TTC549 (cell line): ENCODE measurements around the gene BCL3.
"Not testable (repeated sequence)": the region's sequence is repeated elsewhere in the genome, so short reads cannot be mapped to it uniquely, and the experiment has no call there.

ENCODE experiments used
- FAIRE-seq: peaks from 2 replicates; lab custom pipeline; 2012; peaks lifted over from hg19 to GRCh38; lab: Jason Lieb, UNC

Gene BCL3

GRCh38 chr19:44748426-44749254 lies at the start of gene BCL3:
Gene BCL3, plus strand, starts transcription at chr19:44748708. Its CDS starts 83 bp downstream, at chr19:44748791.
- FAIRE-seq: no peak

DNA sequence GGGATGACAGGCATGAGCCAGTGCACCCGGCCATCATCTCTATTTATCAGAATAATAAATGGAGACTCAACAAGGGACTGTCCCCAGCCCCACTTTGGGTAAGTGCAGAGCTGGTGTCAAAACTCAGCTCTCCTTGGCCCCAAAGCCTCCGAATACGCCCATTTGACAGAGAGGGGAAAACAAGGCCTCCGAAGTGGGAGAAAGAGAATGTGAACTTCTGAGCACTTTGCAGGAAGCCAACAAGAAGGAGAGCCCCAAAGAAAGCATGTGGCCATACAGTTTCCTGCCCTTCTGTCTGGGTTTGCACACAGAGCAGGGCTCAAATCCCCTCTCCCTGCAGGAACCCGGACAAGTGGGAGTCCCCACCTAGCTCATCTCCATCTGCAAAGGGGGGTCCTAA lies 48.0 kb upstream of the BCL3 start:
- no peak for FAIRE-seq

GRCh38 chr19:44701228-44701627 lies 47.3 kb upstream of the BCL3 start:
- FAIRE-seq: no peak

- no peak for FAIRE-seq
Measured at GRCh38 chr19:44702551-44703176, 45.8 kb upstream of the BCL3 start.

DNA sequence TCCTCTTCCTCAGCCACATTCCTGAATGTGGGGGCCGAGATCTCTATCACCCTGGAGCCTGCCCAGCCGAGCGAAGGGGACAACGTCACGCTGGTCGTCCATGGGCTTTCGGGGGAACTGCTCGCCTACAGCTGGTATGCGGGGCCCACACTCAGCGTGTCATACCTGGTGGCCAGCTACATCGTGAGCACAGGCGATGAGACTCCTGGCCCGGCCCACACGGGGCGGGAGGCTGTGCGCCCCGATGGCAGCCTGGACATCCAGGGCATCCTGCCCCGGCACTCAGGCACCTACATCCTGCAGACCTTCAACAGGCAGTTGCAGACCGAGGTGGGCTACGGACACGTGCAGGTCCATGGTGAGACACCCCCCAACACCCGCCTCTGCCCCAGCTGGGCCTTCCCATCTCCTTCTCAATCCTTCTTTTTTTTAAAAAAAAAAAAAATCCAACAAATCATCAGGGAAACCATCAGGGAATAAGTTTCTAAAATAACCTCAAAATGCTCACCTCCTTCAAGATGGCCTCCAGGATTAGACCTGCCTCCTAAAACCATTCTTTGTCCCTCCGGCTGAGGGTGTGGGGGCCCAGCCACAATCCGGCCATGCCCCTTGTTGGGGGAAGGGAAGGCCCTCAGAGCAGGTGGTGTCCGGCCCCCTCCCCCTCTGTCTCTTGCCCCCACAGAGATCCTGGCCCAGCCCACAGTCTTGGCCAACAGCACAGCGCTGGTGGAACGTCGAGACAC lies 45.0 kb upstream of the BCL3 start:
- FAIRE-seq: no peak

GRCh38 chr19:44704982-44705381 lies 43.5 kb upstream of the BCL3 start:
- no peak for FAIRE-seq

- no peak for FAIRE-seq
Measured at GRCh38 chr19:44705502-44706010, 43.0 kb upstream of the BCL3 start.

DNA sequence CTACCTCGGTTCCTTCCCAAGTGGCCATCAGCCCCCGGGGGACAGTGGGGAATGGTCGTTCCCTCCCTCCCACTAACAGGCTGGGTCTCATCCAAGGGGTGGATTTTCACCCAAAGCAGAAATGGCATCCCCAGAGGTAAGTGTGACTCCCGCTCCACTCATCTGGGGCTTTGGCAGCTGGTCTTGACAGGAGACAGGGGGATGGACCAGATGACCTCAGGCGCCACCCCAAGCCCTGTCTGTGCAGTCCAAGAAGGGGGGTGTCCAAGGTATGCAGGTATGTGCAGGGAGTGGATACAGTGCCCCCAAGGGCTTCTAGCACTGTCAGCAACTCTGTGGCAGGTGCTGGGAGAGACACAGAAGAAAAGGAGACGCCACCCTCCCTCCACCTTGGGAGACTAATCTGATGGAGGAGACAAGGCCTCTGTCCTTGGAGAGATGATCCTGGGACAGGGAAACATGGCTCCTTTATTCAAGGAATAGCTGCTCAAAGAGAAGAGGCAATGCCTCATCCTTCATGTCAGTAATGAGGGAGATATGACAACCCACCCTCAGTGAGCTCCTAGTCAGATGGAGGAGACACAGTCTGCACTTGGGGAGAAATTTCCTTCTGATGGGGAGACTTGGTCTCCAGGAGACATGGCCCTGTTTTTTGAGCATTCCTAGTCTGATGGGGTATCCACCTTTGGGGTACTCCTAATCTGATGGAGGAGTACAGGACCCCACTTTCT lies 41.8 kb upstream of the BCL3 start:
- no peak for FAIRE-seq

GRCh38 chr19:44707794-44708193 lies 40.7 kb upstream of the BCL3 start:
- no peak for FAIRE-seq

GRCh38 chr19:44708940-44709339 lies 39.6 kb upstream of the BCL3 start:
- FAIRE-seq: no peak

DNA sequence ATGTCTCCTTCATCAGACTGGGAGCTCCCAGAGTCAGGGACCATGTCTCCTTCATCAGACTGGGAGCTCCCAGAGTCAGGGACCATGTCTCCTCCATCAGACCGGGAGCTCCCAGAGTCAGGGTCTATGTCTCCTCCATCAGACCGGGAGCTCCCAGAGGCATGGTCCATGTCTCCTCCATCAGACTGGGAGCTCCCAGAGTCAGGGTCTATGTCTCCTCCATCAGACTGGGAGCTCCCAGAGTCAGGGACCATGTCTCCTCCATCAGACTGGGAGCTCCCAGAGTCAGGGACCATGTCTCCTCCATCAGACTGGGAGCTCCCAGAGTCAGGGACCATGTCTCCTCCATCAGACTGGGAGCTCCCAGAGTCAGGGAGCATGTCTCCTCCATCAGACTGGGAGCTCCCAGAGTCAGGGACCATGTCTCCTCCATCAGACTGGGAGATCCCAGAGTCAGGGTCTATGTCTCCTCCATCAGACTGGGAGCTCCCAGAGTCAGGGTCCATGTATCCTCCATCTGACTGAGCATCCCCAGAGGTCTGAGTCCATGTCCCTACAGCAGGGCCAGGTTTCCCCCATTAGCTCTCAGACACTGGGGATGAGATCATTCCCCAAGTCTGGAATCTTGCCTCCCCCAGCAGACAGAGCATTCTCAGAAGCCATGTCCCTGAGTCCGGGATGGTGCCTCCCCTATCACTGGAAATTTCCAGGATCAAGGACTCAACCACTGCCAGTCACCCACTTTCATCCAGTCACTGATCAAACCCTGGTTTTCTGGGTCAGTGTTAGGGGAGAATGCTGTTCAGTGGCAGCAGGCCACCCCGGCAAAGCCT lies 38.9 kb upstream of the BCL3 start:
- not testable (repeated sequence) for FAIRE-seq

DNA sequence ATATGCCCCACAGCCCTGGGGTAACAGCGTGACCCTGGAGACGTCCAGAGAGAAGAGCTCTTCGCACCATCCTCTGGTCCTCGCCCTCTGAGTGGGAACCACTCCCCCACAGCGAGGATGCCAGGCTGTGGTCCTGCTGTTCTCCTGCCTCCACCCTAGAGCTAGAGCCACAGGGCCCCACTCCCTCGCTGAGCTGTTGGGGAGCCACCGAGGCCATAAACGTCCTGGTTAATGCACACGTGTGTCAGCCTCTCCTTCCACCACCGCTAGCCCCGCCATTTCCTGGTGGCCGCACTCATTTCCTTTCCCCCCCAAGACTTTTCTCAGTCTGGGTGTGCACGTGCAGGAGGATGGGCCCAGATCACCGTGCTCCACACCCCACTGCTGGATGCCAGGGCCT lies 38.0 kb upstream of the BCL3 start:
- FAIRE-seq: no peak

DNA sequence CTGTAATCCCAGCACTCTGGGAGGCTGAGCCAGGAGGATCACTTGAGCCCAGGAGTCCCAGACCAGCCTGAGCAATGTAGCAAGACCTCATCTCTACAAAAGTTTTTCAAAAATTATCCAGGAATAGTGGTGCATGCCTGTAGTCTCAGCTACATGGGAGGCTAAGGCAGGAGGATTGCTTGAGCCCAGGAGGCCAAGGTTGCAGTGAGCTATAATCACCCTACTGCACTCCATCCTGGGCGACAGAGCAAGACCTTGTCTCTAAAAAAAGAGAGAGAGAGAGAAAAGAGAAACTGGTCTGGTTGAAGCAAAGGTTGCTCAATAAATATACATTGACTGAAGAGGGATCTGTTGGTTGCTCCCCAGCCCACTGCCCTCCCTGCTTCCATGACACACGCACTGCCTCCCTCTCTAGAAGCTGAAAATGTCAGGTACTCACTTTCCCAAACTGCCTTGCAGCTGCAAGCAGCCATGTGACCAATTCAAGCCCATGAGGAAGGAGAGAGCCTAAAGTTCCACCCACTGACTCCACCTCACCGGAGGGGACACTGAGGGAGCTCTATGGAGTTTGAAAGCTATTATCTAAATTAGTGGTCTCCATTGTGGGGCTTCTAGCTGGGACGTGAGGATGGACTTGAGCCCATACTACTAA lies 35.5 kb upstream of the BCL3 start:
- no peak for FAIRE-seq

DNA sequence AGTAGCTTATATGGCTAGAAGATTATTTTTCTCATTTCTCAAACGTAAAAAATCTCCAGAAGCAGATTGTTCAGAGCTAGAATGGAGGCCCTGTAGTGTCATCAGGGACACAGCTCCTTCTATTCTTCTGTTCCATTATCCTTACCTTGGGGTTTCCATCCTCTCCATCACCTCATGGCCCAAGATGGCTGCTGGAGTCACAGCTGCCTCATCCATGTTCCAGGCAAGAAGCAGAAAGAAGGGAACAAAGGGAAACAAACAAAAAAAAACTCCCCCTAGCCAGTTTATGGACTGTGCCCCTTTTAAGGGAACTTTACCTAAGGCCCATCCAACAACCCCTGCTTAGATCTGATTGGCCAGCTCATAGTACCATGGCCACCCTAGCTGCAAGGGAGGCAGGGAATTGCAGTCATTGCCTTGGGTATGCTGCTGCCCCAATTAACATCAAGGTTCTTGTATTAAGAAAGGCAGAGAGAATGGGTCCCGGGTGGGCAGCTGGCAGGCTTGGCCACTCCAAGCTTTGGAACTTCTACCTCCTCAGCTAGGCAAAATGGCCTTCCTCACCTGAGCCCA lies 33.8 kb upstream of the BCL3 start:
- no peak for FAIRE-seq

DNA sequence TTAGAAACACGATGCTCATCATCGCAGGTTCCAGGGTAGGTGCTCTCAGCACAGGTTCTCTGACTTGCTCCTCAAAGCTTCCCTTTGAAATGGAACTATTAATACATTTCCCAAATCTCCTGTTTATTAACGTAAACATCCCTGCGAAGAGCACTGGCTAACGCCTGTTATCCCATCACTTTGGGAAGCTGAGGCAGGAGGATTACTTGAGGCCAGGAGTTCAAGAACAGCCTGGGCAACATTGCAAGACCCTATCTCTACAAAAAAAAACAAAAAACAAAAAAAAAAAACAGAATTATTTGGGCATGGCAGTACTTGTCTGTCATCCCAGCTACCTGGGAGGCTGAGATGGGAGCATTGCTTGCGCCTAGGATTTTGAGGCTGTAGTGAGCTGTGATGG lies 30.9 kb upstream of the BCL3 start:
- FAIRE-seq: no peak

DNA sequence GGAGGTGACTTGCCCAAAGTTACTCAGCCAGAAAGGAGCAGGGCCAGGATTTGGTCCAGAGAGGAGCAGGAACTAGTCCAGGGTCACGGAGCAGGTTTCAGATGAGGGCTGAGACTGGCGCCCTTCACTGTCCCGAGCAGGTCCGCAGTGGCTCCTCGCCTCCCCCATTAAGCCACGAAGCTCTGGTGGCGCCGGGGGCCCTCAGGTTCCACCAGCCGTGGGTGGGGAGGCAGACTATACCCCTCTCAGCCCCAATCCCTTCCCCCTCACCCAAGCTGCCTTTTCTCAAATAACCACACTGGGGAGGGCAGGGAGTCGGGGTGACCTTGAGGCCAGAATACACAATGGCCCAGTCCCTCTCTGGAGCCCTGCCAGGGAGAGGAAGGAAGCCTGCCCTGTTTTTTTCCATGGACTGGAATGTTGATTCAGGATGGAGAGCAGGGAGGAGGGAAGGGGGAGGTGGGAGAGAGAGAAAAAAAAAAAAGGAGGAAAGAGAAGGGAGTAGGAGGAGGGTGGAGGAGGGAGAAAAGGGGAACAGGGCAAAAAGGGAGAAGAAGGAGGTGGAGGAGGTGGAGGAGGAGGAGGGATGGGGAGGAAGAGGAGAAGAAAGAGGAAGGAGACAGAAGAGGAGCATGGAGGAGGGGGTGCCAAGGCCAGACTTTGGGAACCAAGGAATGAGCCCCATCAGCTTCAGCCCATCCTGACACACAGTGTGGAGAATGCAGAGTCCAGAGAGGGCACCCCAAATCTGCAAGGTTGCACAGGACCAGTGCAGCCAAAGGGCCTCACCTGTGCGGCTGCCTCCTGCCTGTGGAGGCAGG lies 29.9 kb upstream of the BCL3 start:
- FAIRE-seq: no peak

GRCh38 chr19:44719262-44719701 lies 29.2 kb upstream of the BCL3 start:
- FAIRE-seq: no peak

DNA sequence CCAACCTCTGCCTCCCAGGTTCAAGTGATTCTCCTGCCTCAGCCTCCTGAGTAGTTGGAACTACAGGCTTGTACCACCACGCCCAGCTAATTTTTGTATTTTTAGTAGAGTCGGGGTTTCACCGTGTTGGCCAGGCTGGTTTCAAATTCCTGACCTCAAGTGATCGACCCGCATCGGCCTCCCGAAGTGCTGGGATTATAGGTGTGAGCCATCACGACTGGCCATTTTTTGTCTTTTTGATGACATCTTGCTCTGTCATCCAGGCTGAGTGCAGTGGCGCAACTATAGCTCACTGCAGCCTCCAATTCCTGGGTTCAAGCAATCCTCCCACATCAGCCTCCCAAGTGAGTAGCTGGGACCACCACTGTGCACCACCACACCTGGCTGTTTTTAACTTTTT lies 28.1 kb upstream of the BCL3 start:
- FAIRE-seq: not testable (repeated sequence)

DNA sequence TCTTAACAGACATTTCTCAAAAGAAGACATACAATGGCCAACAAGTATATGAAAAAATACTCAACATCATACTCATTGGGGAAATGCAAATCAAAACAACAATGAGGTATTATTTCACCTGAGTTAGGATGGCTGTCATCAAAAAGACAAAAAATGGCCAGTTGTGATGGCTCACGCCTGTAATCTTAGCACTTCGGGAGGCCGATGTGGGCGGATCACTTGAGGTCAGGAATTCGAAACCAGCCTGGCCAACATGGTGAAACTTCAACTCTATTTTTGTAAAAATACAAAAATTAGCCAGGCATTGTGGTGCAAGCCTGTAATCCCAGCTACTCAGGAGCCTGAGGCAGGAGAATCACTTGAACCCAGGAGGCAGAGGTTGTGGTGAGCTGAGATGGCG lies 27.6 kb upstream of the BCL3 start:
- no peak for FAIRE-seq

DNA sequence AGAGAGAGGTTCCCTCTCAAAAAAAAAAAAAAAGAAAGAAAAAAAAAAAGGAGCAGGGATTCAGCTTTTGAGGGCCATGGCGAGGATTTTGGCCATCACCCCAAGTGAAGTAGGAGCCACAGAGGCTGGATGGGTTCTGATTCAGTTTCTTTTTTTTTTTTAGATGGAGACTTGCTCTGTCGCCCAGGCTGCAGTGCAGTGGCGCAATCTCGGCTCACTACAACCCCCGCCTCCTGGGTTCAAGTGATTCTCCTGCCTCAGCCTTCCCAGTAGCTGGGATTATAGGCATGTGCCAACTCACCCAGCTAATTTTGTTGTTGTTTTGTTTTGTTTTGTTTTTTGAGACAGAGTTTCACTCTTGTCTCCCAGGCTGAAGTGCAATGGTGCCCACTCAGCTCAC lies 27.1 kb upstream of the BCL3 start:
- FAIRE-seq: not testable (repeated sequence)
